Body of pancreas (tissue), 4 donors: Measurements from ENCODE around the gene FGF1.

Experiments
- CTCF ChIP-seq, 7 experiments: fragments of 450-650 bp in 4 of 7; fragments of 200-600 bp in 3 of 7; sonication (generic) in 3 of 7; IDR thresholded peaks; one replicate each; pipeline ENCODE4 v1.5.1; 2016 to 2019; ENCODE audit warnings: antibody characterized with exemption in 7 of 7
- POLR2A ChIP-seq, 3 donors: fragments of 450-650 bp; IDR thresholded peaks; one replicate each; pipeline ENCODE4 v1.6.1; 2016; ENCODE audit warnings: antibody characterized with exemption in 3 of 3, mild to moderate bottlenecking in 2 of 3

- no peak for TF ChIP-seq CTCF (IDR thresholded peaks at IDR 0.05)
- no peak for TF ChIP-seq POLR2A (IDR thresholded peaks at IDR 0.05)
Measured at GRCh38 chr5:142615948-142616347, 69.9 kb downstream of the FGF1 start.
